MCF 10A (cell line): ENCODE results near the gene AUP1. TPM values are rescaled to one million over a fixed set of nuclear protein-coding genes. Genes with fewer than 3 reads are reported as not detected.
A peak's percentile ranks its signal among the peaks of the same experiment; 100 is the strongest.

Experiments used
- BruUV-seq: library from RNA; stranded (reverse); fragments of 400-500 nt; replicated peaks from 2 replicates; lab custom pipeline; 2021; lab: Mats Ljungman, UMichigan
- CTCF ChIA-PET: fragments of 300-600 bp; sonication (Branson Sonifier 250); formaldehyde crosslinking; extraction: SDS; loops from one replicate; lab custom pipeline; 2021; ENCODE audit warnings: antibody characterized with exemption, inconsistent platforms; lab: Yijun Ruan, JAX
- POLR2A ChIA-PET: fragments of 300-600, 350-650 bp; sonication (Branson Sonifier 250); formaldehyde crosslinking; extraction: SDS; loops from one replicate; lab custom pipeline; 2020; ENCODE audit warnings: antibody characterized with exemption, inconsistent platforms; lab: Yijun Ruan, JAX
- DNase-seq: peaks from one replicate; pipeline ENCODE4 v3.0.0-alpha.2; 2018; ENCODE audit not compliant: unreplicated experiment
- H3K27ac Mint-ChIP-seq: one replicate; pipeline ENCODE4 v1.8.0; 2022; ENCODE audit warnings: mild to moderate bottlenecking, low read depth, mixed read lengths; ENCODE audit not compliant: unreplicated experiment
- H3K27me3 Mint-ChIP-seq: one replicate; pipeline ENCODE4 v1.8.0; 2022; ENCODE audit warnings: mixed read lengths; ENCODE audit not compliant: insufficient read depth, unreplicated experiment
- H3K36me3 Mint-ChIP-seq: one replicate; pipeline ENCODE4 v1.8.0; 2022; ENCODE audit warnings: mild to moderate bottlenecking, moderate library complexity, mixed read lengths; ENCODE audit not compliant: insufficient read depth, unreplicated experiment
- H3K4me1 Mint-ChIP-seq: one replicate; pipeline ENCODE4 v1.8.0; 2022; ENCODE audit warnings: mixed read lengths; ENCODE audit not compliant: insufficient read depth, unreplicated experiment
- H3K4me3 Mint-ChIP-seq: one replicate; pipeline ENCODE4 v1.8.0; 2022; ENCODE audit warnings: mild to moderate bottlenecking, moderate library complexity, mixed read lengths; ENCODE audit not compliant: unreplicated experiment
- H3K9me3 Mint-ChIP-seq: one replicate; pipeline ENCODE4 v1.8.0; 2022; ENCODE audit warnings: mixed read lengths; ENCODE audit not compliant: unreplicated experiment
- CTCF ChIP-seq: fragments of 200-600 bp; IDR thresholded peaks from one replicate; pipeline ENCODE4 v1.8.0; 2022; ENCODE audit warnings: antibody characterized with exemption, mild to moderate bottlenecking; ENCODE audit not compliant: unreplicated experiment
- intact Hi-C: fragments of 100-400 bp; cut with micrococcal nuclease; formaldehyde crosslinking; loops from 2 replicates; pipeline ENCODE4 v1.14.1; 2022
- total RNA-seq: library from RNA; stranded (reverse); gene quantifications from 2 replicates; pipeline ENCODE4 v1.2.3, GENCODE V29; 2022

The AUP1 gene
- total RNA-seq, 1 experiment from 2014 or later: 140 TPM

DNA sequence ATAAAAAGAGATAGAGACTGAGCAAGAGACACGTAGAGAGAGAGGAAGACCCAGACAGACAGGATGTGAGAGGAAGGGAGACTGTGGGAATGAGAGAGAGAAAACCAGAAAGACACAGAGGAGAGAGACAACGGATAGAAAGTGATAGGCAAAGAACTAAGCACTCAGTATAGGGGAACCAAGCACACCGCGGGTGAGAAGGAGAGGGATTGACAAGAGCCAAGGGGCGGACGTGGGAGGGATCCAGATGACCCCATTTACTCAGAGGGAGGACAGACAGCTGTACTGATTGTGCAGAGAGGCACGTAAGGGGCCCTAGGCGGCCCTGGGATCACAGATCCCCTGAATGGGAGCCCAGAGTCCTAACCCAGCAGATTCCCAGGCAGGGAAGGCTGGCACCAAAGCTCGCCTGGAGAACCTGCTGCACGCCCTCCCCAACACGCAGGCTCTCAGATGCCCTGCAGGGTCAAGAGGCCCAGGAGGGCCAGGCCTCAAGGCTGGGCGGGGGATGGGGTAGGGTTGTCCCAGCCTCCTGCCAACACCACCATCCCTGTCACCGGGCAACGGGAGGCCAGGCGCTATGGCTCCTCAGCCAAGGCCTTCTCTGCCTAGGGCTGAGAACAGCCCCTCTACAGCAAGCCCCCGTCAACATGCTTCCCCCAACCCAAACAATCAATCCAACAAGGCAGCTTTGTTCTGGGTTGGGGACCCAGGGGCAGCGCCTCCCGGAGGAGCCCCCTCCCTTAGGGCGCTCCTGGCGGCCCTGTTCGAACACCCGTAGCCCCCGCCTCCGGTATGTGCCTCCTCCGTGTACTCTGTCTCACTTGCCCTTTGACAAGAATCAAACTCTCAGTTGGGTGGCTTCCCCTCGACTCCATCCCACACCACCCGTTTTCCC lies 23.7 kb upstream of the AUP1 start:
- TF ChIP-seq CTCF: no peak
- Mint-ChIP-seq H3K4me3 (peak overlapping the region; percentile 48), H3K4me1 (peaks cover 11% of the 10 kb centered on the region), H3K27ac (peak overlapping the region; percentile 16), H3K36me3 (no peaks in the 10 kb centered on the region), H3K27me3 (no peaks in the 10 kb centered on the region), H3K9me3 (no peaks in the 10 kb centered on the region)
- POLR2A ChIA-PET: no interaction called here
- DNase-seq: no peak
- no TSS peak for BruUV-seq
- CTCF ChIA-PET: interaction anchor here (0.8 kb wide), 1 partner anchor 13 kb away, joined by 3 read pairs; no protein-coding TSS in a partner anchor
- intact Hi-C loops: no loop called here

DNA sequence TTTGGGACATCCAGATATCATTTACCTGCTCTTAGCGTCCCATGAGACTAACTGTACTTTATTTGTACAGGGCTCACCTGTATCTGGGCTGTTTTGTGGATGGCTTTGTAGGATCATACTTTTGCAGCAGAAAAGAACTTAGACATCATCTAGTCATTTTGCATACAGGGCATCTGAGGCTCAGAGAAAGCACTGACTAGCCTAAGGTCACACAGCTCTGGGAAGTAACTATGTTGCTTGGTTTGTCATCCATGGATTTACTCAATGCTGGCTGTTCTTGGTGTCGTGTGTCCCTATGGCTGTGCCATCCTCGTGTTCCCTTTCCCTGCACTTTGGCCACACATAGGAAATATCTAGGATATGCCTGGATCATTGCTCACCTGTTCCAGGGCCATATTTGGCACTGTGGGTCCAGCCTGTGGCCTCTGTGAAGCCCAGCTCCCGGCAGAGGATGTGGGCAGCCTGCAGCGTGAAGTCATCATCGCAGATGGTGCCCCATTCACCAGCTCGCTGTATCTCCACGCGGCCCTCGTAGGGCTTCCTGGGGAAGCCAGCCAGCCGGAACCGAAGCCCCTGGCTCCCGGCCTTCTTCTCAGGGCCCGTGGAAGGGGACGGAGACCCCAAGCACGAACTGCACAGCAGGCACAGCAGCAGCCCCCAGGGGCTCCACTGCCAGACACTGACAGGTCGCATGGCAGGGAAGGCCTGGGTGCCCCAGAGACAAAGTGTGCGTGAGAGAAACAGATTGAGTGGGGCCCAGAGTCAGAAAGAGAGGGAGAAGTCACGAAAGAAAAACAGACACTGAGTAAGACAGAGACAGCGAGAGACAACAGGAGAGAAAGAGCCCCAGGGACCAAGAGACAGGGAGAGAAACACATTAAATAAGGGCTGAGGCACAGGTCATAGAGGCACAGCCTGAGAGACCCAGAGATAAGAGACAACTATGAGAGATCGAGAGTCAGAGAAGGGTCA lies 22.7 kb upstream of the AUP1 start:
- Mint-ChIP-seq H3K27ac (peak overlapping the region; percentile 16), H3K36me3 (no peaks in the 10 kb centered on the region), H3K9me3 (no peaks in the 10 kb centered on the region), H3K4me3 (no peak overlapping the region), H3K27me3 (no peaks in the 10 kb centered on the region), H3K4me1 (peaks cover 11% of the 10 kb centered on the region)
- ChIA-PET POLR2A (no interaction called here), CTCF (interaction anchor here (0.7 to 2.2 kb wide), 5 partner anchors 14 to 929 kb away, joined by 3 to 14 read pairs (median 3); partner anchors contain the start of gene TTC31)
- no peak for DNase-seq
- intact Hi-C loops: no loop called here
- TF ChIP-seq CTCF: no peak
- no TSS peak for BruUV-seq

GRCh38 chr2:74551530-74551929 lies 22.0 kb upstream of the AUP1 start:
- H3K9me3 Mint-ChIP-seq: no peaks in the 10 kb centered on the region
- ChIA-PET CTCF (interaction anchor here (0.7 to 2.2 kb wide), 5 partner anchors 20 to 930 kb away, joined by 3 to 14 read pairs (median 5); partner anchors contain the start of gene TTC31), POLR2A (no interaction called here)
- peaks cover 11% of the 10 kb centered on the region for H3K4me1 Mint-ChIP-seq
- intact Hi-C loops: no loop called here
- BruUV-seq: no TSS peak
- H3K27me3 Mint-ChIP-seq: no peaks in the 10 kb centered on the region
- H3K27ac Mint-ChIP-seq: no peak overlapping the region
- H3K36me3 Mint-ChIP-seq: no peaks in the 10 kb centered on the region
- no peak for DNase-seq
- TF ChIP-seq CTCF: no peak
- H3K4me3 Mint-ChIP-seq: peak overlapping the region; percentile 11
